Hepatocyte (in vitro differentiated cells): ENCODE results near the gene EIF3K. TPM values are rescaled to one million over a fixed set of nuclear protein-coding genes. Genes with fewer than 3 reads are reported as not detected.

ENCODE experiments used
- DNase-seq: peaks from one replicate; pipeline ENCODE4 v3.0.0-alpha.2; 2016; ENCODE audit warnings: low spot score
- H2AFZ ChIP-seq: fragments of 200-600 bp; sonication (generic); 2 replicates; pipeline ENCODE4 v1.6.0; 2016; ENCODE audit warnings: antibody characterized with exemption, mild to moderate bottlenecking
- H3K27ac ChIP-seq: fragments of 200-600 bp; sonication (generic); 2 replicates; pipeline ENCODE4 v1.5.1; 2016; ENCODE audit warnings: mild to moderate bottlenecking
- H3K27me3 ChIP-seq: fragments of 200-600 bp; sonication (generic); 2 replicates; pipeline ENCODE4 v1.6.1; 2016
- H3K36me3 ChIP-seq: fragments of 200-600 bp; sonication (generic); replicated peaks from 2 replicates; pipeline ENCODE4 v1.5.1; 2016; ENCODE audit warnings: low read depth; ENCODE audit not compliant: insufficient read depth
- H3K4me1 ChIP-seq: fragments of 200-600 bp; sonication (generic); 2 replicates; pipeline ENCODE4 v1.5.1; 2016; ENCODE audit warnings: mild to moderate bottlenecking, moderate library complexity; ENCODE audit not compliant: insufficient read depth
- H3K4me2 ChIP-seq: fragments of 200-600 bp; sonication (generic); 2 replicates; pipeline ENCODE4 v1.6.0; 2016
- H3K4me3 ChIP-seq: fragments of 200-600 bp; sonication (generic); 2 replicates; pipeline ENCODE4 v1.5.1; 2016; ENCODE audit warnings: mild to moderate bottlenecking
- H3K79me2 ChIP-seq: fragments of 200-600 bp; sonication (generic); 2 replicates; pipeline ENCODE4 v1.6.0; 2017; ENCODE audit warnings: mild to moderate bottlenecking
- H3K9me2 ChIP-seq: fragments of 200-600 bp; sonication (generic); replicated peaks from 2 replicates; pipeline ENCODE4 v1.6.0; 2017; ENCODE audit warnings: mild to moderate bottlenecking; ENCODE audit not compliant: insufficient read depth
- H3K9me3 ChIP-seq: fragments of 200-600 bp; sonication (generic); 2 replicates; pipeline ENCODE4 v1.5.1; 2016; ENCODE audit warnings: low read depth, mild to moderate bottlenecking
- H4K20me1 ChIP-seq: fragments of 200-600 bp; sonication (generic); 2 replicates; pipeline ENCODE4 v1.6.0; 2016; ENCODE audit warnings: mild to moderate bottlenecking; ENCODE audit not compliant: insufficient read depth, poor library complexity, severe bottlenecking
- CTCF ChIP-seq: fragments of 200-600 bp; sonication (generic); IDR thresholded peaks from 2 replicates; pipeline ENCODE4 v1.5.1; 2016; ENCODE audit warnings: antibody characterized with exemption, mild to moderate bottlenecking; ENCODE audit not compliant: poor library complexity
- EZH2 ChIP-seq: fragments of 200-600 bp; sonication (generic); IDR thresholded peaks from 2 replicates; pipeline ENCODE4 v1.6.1; 2016; ENCODE audit warnings: antibody characterized with exemption, mild to moderate bottlenecking, borderline replicate concordance
- EZH2phosphoT487 ChIP-seq: fragments of 200-600 bp; sonication (generic); IDR thresholded peaks from one replicate; pipeline ENCODE4 v1.6.1; 2018; ENCODE audit warnings: antibody characterized with exemption, mild to moderate bottlenecking, low read depth, moderate library complexity; ENCODE audit not compliant: unreplicated experiment, severe bottlenecking
- WGBS: methylation state at CpG from one replicate; pipeline ENCODE4 v1.1.6; 2016; ENCODE audit warnings: low lambda C conversion rate; ENCODE audit errors: missing lambda C conversion rate; 5-methylcytosine and 5-hydroxymethylcytosine counted together
- polyA plus RNA-seq: library from polyadenylated mRNA; unstranded; fragments of >200 nt; fragmentation: Nextera tagmentation; extraction: Ambion mirVana; gene quantifications from 2 replicates; pipeline ENCODE4 v1.2.1, GENCODE V29; 2016
- total RNA-seq: library from RNA; depleted of rRNA; stranded (reverse); fragments of >200 nt; gene quantifications from 2 replicates; pipeline ENCODE4 v1.2.3, GENCODE V29; 2014

Gene EIF3K
- total and polyA plus RNA-seq, 2 experiments from 2014 or later: 171 to 354 TPM

- Histone ChIP-seq H3K4me3 (no peak overlapping the region), H3K9me3 (no peaks in the 10 kb centered on the region), H3K4me1 (peaks cover 3% of the 10 kb centered on the region), H3K9me2 (no peaks in the 10 kb centered on the region), H3K27ac (peak overlapping the region; percentile 91), H3K27me3 (no peaks in the 10 kb centered on the region), H2AFZ (no peak overlapping the region), H3K79me2 (peaks cover 2% of the 10 kb centered on the region), H4K20me1 (no peaks in the 10 kb centered on the region), H3K36me3 (no peaks in the 10 kb centered on the region), H3K4me2 (no peak overlapping the region)
- no peak for DNase-seq
- WGBS: 96% methylated on average over 16 of the region's 16 CpGs
- TF ChIP-seq EZH2phosphoT487 (no peak), EZH2 (no peak), CTCF (no peak)
These were observed 13.7 kb downstream of the EIF3K start for GRCh38 chr19:38632476-38633213.

- H3K79me2 ChIP-seq: peaks cover 2% of the 10 kb centered on the region
- no peak overlapping the region for H3K4me2 ChIP-seq
- peak; percentile 76 for DNase-seq
- TF ChIP-seq EZH2: no peak
- TF ChIP-seq EZH2phosphoT487: no peak
- TF ChIP-seq CTCF: peak; percentile 86
- WGBS: 74% methylated on average over 17 of the region's 17 CpGs
- H2AFZ ChIP-seq: no peak overlapping the region
- no peaks in the 10 kb centered on the region for H3K9me3 ChIP-seq
- no peak overlapping the region for H3K4me3 ChIP-seq
- no peaks in the 10 kb centered on the region for H3K27me3 ChIP-seq
- no peaks in the 10 kb centered on the region for H3K36me3 ChIP-seq
- peaks cover 3% of the 10 kb centered on the region for H3K4me1 ChIP-seq
- no peaks in the 10 kb centered on the region for H4K20me1 ChIP-seq
- peak overlapping the region; percentile 30 for H3K27ac ChIP-seq
- H3K9me2 ChIP-seq: no peaks in the 10 kb centered on the region
These were observed 15.9 kb downstream of the EIF3K start for GRCh38 chr19:38634757-38635482.

- Histone ChIP-seq H3K27me3 (no peaks in the 10 kb centered on the region), H3K27ac (peak overlapping the region; percentile 57), H3K4me1 (peaks cover 3% of the 10 kb centered on the region), H3K79me2 (peaks cover 2% of the 10 kb centered on the region), H3K4me2 (no peak overlapping the region), H2AFZ (no peak overlapping the region), H3K36me3 (no peaks in the 10 kb centered on the region), H3K9me2 (no peaks in the 10 kb centered on the region), H3K9me3 (no peaks in the 10 kb centered on the region), H4K20me1 (no peaks in the 10 kb centered on the region), H3K4me3 (no peak overlapping the region)
- 85% methylated on average over 17 of the region's 17 CpGs for WGBS
- TF ChIP-seq EZH2phosphoT487 (no peak), EZH2 (no peak), CTCF (no peak)
- DNase-seq: no peak
These were observed 16.8 kb downstream of the EIF3K start for GRCh38 chr19:38635483-38636399.
